GM10266 (cell line): ENCODE measurements around the gene DLK2.

Source experiments
- DNase-seq: peaks from one replicate; pipeline ENCODE4 v3.0.0; 2012; ENCODE audit errors: extremely low spot score
- CTCF ChIP-seq: IDR thresholded peaks from 2 replicates; pipeline ENCODE4 v1.5.1; 2012; ENCODE audit warnings: mild to moderate bottlenecking, low read depth; ENCODE audit not compliant: control insufficient read depth, insufficient read depth; ENCODE audit errors: missing control alignments

The DLK2 gene

GRCh38 chr6:43477235-43478007, 22.1 kb upstream of the DLK2 start, which contains the start of gene TJAP1:
TSS of gene TJAP1 (plus strand) at chr6:43477570. CDS start at chr6:43499002, 21,432 bp downstream.
- no peak for TF ChIP-seq CTCF
- peak; percentile 91 for DNase-seq

- no peak for TF ChIP-seq CTCF
- no peak for DNase-seq
Observed at GRCh38 chr6:43476746-43477145, 21.4 kb upstream of the DLK2 start.

GRCh38 chr6:43475516-43475915, 20.2 kb upstream of the DLK2 start:
- no peak for TF ChIP-seq CTCF

GRCh38 chr6:43472515-43472914, 17.2 kb upstream of the DLK2 start:
- no peak for TF ChIP-seq CTCF
- DNase-seq = no peak

More at GRCh38 chr6:43475516-43475915, 20.2 kb upstream of the DLK2 start:
- DNase-seq = no peak

GRCh38 chr6:43471399-43471798, 16.1 kb upstream of the DLK2 start:
- TF ChIP-seq CTCF = no peak
- DNase-seq = no peak

- no peak for TF ChIP-seq CTCF
- DNase-seq = no peak
Observed at GRCh38 chr6:43469947-43470346, 14.6 kb upstream of the DLK2 start.
